Measurements from ENCODE around the gene CDC25B. TPM values are rescaled to one million over a fixed set of nuclear protein-coding genes. Genes with fewer than 3 reads are reported as not detected.

CDC25B gene
- total RNA-seq, 1 experiment from 2014 or later: 223 TPM

- RAD21 ChIA-PET (ENCODE audit: low non-redundant PET in 1 of 2, low total read pairs in 2 of 2, uncharacterized antibody in 2 of 2, unreplicated experiment in 2 of 2): interaction anchor here in 1 of 2 experiments (0.9 to 1.7 kb wide), 2 partner anchors 66 to 103 kb away, joined by 3 read pairs; no protein-coding TSS in a partner anchor
- CTCF ChIA-PET: interaction anchor here (0.7 to 1.8 kb wide), 9 partner anchors 8 to 103 kb away, joined by 3 to 8 read pairs (median 4); partner anchors contain the start of genes ADISSP and SPEF1
Observed at GRCh38 chr20:3752386-3752759, 43.7 kb upstream of the CDC25B start.

More at GRCh38 chr20:3752386-3752759, 43.7 kb upstream of the CDC25B start:
- no peak overlapping the region for H3K4me2 ChIP-seq (ENCODE audit: low read length)
- no peak overlapping the region for H3K9ac ChIP-seq (ENCODE audit: low read length)
- ATAC-seq (no peak), DNase-seq (ENCODE audit: low read depth, low spot score) (no peak)
- no TSS peak for BruUV-seq (replicated peaks)
- H3K79me2 ChIP-seq (ENCODE audit: insufficient read depth, low read length): 0 out of 2 replicates have a peak, but pooled peaks cover 2% of the 10 kb centered on the region
- no peaks in the 10 kb centered on the region for H3K9me2 ChIP-seq (ENCODE audit: insufficient read depth)
- no peak overlapping the region for H3K4me3 ChIP-seq (replicated peaks in 1 of 2; ENCODE audit: low read depth in 1 of 2, low read length in 2 of 2)
- H2AFZ ChIP-seq (ENCODE audit: low read depth, low read length, poor library complexity, severe bottlenecking): no peak overlapping the region
- peaks cover 6 to 23% of the 10 kb centered on the region in 2 experiments; a peak in 3 of 4 replicates for H3K36me3 ChIP-seq (ENCODE audit: control insufficient read depth in 1 of 2, insufficient read depth in 2 of 2, low read length in 2 of 2)
- POLR2A ChIA-PET: interaction anchor here (0.5 kb wide), 1 partner anchor 228 kb away, joined by 3 read pairs; no protein-coding TSS in a partner anchor
- no peaks in the 10 kb centered on the region for H3K9me3 ChIP-seq (ENCODE audit: control insufficient read depth in 1 of 2, insufficient read depth in 1 of 2, low read depth in 1 of 2, low read length in 2 of 2)
- no peaks in the 10 kb centered on the region for H3K27me3 ChIP-seq (ENCODE audit: insufficient read depth, low read length)
- H4K20me1 ChIP-seq (ENCODE audit: insufficient read depth): no peaks in the 10 kb centered on the region
- intact Hi-C loops (cut with micrococcal nuclease): no loop called here
- no peak overlapping the region for H3K27ac ChIP-seq (ENCODE audit: low read depth, low read length)
- no peak for TF ChIP-seq CEBPB (IDR thresholded peaks at IDR 0.05; ENCODE audit: low read depth)
- TF ChIP-seq CTCF (IDR thresholded peaks at IDR 0.05 in 2 of 3, conservative IDR thresholded peaks at IDR 0.05 in 1 of 3; ENCODE audit: borderline replicate concordance in 1 of 3, insufficient read depth in 1 of 3, low read depth in 2 of 3, low read length in 2 of 3): no peak
- TF ChIP-seq ELF1 (IDR thresholded peaks at IDR 0.05; ENCODE audit: borderline replicate concordance, low read depth): no peak
- H3K4me1 ChIP-seq (ENCODE audit: control insufficient read depth in 1 of 2, insufficient read depth in 2 of 2, low read length in 2 of 2): peaks cover 0 to 8% of the 10 kb centered on the region in 2 experiments; a peak in 1 of 4 replicates

Data from HCT116 (cell line).